Islet precursor cell (in vitro differentiated cells): ENCODE results near the gene CDK3.
"Not testable (repeated sequence)": the region's sequence is repeated elsewhere in the genome, so short reads cannot be mapped to it uniquely, and the experiment has no call there.

ENCODE experiments used
- DNase-seq: peaks from one replicate; pipeline ENCODE4 v3.0.0-alpha.2; 2018

CDK3 gene

GRCh38 chr17:76044475-76045007 lies 43.9 kb downstream of the CDK3 start:
- not testable (repeated sequence) for DNase-seq

DNA sequence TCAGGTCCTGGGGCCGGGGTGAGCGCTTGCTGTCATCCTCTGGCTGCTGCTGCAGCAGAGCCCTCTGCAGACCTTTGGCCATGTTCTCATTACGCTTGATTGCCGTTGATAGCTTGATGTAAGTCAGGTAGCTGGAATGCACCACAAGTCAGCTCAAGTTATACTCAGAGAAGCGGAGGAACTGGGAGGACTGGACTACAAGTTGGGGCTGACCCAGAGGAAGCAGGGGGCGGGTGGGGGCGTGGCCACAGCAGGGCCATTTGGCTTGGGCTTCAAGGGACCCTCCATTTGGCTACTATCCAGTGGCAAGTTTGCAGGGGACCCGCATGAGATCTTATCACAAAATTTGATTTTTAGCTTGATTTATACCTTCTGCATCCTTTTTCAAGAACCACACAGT lies 45.4 kb downstream of the CDK3 start:
- no peak for DNase-seq

DNA sequence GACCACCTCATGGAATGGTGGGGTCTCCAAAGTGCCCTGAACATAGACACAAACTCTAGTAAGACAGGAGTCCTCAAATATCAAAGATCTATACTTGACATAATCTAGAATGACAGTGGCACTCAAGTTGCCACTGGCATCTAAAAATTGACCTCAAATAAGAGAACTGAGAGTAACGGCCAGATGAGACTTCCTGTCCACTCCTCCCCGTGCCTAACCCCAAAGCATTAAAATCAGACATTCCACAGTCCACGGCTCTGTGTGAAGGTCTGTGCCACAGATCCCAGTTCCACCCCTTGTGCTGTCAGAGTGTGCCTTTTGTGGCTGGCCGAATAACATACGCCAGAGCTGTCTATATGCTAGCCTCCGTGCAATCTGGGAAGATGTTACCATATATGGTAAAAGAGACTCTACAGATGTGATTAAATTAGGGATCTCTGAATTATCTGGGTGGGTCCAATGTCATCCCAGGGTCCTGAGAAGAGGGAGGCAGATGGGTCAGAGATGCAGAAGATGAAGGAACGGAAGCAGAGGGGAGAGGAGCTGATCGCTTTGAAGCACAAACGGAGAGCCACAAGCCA lies 47.5 kb downstream of the CDK3 start:
- no peak for DNase-seq

GRCh38 chr17:76048711-76049110 lies 48.1 kb downstream of the CDK3 start:
- no peak for DNase-seq

- no peak for DNase-seq
Observed at GRCh38 chr17:76049239-76049638, 48.6 kb downstream of the CDK3 start.

- no peak for DNase-seq
Observed at GRCh38 chr17:76049836-76050537, 49.3 kb downstream of the CDK3 start.

- no peak for DNase-seq
Observed at GRCh38 chr17:76050538-76051467, 50.1 kb downstream of the CDK3 start.

DNA sequence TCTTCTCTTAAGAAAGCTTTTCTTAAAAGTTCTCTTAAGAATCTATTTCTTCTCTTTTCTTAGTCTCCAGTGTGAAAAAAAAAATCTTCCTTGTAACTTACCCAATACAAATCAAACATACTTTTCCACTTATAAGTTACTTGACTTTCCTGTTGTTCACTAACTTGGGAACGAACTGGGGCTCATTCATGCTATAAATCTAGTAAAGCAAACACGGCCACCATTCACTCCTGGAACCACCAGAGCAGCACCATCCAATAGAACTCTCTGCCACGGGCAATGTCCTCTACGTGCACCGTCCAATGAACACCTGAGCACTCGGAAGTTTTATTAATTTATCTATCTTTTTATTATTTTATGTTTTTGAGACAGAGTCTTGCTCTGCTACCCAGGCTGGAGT lies 50.9 kb downstream of the CDK3 start:
- DNase-seq = no peak

DNA sequence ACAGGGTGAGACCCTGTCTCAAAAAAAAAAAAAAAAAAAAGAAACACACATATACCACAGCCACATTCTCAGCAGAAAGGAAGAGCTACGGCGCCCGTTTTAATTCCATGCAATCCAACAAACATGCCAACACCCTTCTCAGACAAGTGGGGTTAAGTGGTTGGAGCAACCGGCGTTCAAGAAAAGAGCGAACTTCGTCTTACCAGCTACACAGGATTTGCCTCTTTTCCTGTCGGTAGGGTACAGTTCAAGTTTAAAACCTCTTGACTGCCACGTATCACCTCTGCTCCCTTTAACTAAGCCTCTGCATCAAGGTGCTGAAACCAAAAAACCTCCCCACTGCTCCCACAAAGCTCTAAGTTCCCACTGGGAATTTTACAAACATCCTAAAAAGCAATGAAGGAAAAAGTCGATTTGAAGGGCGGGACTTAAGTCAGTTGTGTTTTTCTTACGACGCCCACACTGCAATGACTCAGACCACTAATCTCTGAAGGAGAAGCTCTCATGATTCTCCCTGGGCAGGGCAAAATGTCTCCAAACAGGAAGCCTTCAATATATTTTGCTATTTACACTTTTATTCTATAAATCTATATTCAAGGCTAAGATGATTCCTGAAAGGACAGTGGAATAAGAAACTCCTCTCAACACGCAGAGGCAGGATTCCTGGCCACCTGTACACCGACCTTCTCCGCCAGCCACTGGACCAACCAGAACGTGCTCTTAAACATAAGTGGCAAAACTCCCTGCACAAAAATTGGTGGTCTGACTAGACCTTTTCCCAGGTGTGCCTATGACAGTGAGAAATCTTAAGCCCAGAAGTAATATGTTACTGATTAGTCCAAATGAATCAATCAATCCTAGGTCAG lies 52.8 kb downstream of the CDK3 start:
- DNase-seq = no peak

GRCh38 chr17:76054112-76054476 lies 53.4 kb downstream of the CDK3 start:
- no peak for DNase-seq
